D721Med (cell line): Measurements from ENCODE around the gene SLC13A3.
A peak's percentile ranks its signal among the peaks of the same experiment; 100 is the strongest.

Experiments used
- DNase-seq: peaks from one replicate; pipeline ENCODE4 v3.0.0; 2011; ENCODE audit warnings: low spot score; ENCODE audit not compliant: insufficient read length
- FAIRE-seq: peaks from 2 replicates; lab custom pipeline; 2011; peaks lifted over from hg19 to GRCh38; lab: Jason Lieb, UNC
- CTCF ChIP-seq: IDR thresholded peaks from 2 replicates; pipeline ENCODE4 v1.5.1; 2012; ENCODE audit warnings: mild to moderate bottlenecking, control low read depth; ENCODE audit not compliant: insufficient read depth; ENCODE audit errors: missing control alignments

The SLC13A3 gene

GRCh38 chr20:46649965-46650542, 1.2 kb downstream of the SLC13A3 start:
- TF ChIP-seq CTCF = no peak
- FAIRE-seq (no peak), DNase-seq (no peak)

GRCh38 chr20:46649650-46649949, 1.7 kb downstream of the SLC13A3 start:
- DNase-seq = no peak
- FAIRE-seq = no peak
- no peak for TF ChIP-seq CTCF

GRCh38 chr20:46648903-46649649, 2.2 kb downstream of the SLC13A3 start:
- TF ChIP-seq CTCF = no peak
- peak; percentile 47 for DNase-seq
- peak; percentile 91 for FAIRE-seq

GRCh38 chr20:46647469-46647868, 3.8 kb downstream of the SLC13A3 start:
- TF ChIP-seq CTCF = no peak
- no peak for DNase-seq
- no peak for FAIRE-seq

GRCh38 chr20:46646659-46647380, 4.4 kb downstream of the SLC13A3 start:
- no peak for FAIRE-seq
- no peak for DNase-seq
- no peak for TF ChIP-seq CTCF

- no peak for TF ChIP-seq CTCF
- DNase-seq = no peak
- no peak for FAIRE-seq
Measured at GRCh38 chr20:46646122-46646521, 5.1 kb downstream of the SLC13A3 start.

- TF ChIP-seq CTCF = no peak
- no peak for FAIRE-seq
- DNase-seq = no peak
Measured at GRCh38 chr20:46644733-46645132, 6.5 kb downstream of the SLC13A3 start.
